Nephron (organoid): ENCODE data around the gene ENG.

Source experiments
- H3K27ac Mint-ChIP-seq, 3 experiments: 2 replicates each; pipeline ENCODE4 v1.8.0; 2020; ENCODE audit warnings: mixed read lengths in 3 of 3, mild to moderate bottlenecking in 2 of 3, moderate library complexity in 1 of 3
- H3K27me3 Mint-ChIP-seq: 2 replicates; pipeline ENCODE4 v1.8.0; 2021; ENCODE audit warnings: low read depth, mild to moderate bottlenecking, moderate library complexity, mixed read lengths
- H3K36me3 Mint-ChIP-seq: 2 replicates; pipeline ENCODE4 v1.8.0; 2020; ENCODE audit warnings: low read depth, mixed read lengths
- H3K4me1 Mint-ChIP-seq: 2 replicates; pipeline ENCODE4 v1.8.0; 2020; ENCODE audit warnings: mixed read lengths
- H3K4me3 Mint-ChIP-seq, 3 experiments: 2 replicates each; pipeline ENCODE4 v1.8.0; 2020; ENCODE audit warnings: mild to moderate bottlenecking in 3 of 3, mixed read lengths in 3 of 3, moderate library complexity in 2 of 3
- H3K9me3 Mint-ChIP-seq: 2 replicates; pipeline ENCODE4 v1.8.0; 2020; ENCODE audit warnings: mixed read lengths
- TF ChIP-seq, protein P1 (sequence below), 3 experiments: fragments of 200-600 bp; sonication (generic); IDR thresholded peaks; one replicate each; pipeline ENCODE4 v1.5.0; 2021; ENCODE audit warnings: antibody characterized with exemption in 3 of 3; ENCODE audit not compliant: unreplicated experiment in 3 of 3

ENG gene

DNA sequence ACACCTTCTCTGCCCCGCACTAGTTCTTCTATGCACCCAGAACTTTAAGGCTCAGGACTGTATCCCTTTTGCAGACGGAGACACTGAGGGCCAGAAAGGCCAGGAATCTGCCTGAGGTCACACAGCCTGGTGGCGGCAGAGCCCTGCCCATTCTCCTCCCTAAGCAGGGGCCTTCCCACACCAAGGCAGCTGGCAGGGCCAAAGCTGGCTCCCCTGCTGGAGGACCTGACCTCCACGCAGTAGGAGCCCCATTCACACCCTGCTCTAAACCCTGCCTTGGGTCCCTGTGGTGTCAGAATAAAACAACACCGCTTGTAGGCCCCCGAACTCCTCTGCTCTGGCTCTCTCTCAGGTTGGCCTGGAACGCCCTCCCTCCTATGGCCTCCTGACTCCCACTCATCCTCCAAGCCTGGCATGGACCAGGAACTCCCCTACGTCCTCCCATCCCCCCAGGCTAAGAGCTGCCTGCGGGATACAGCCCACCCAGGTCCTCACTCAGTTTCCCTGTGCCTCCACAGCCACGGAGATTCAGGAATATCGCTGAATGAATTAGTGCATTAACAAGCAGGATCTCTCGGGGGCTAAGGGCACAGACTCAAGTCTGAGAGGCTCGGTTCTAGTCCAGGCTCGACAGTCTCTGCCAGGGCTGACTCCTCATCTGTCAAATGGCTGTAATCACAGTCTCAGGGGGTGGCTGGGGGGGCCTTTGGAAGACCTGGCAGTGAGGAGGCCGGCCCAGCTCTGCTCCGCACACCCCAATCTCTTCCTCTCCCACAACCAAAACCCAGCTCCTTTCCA lies 42.1 kb upstream of the ENG start:
- Mint-ChIP-seq H3K27ac (peak overlapping the region; percentile 92 to 100 (median 92)), H3K27me3 (no peaks in the 10 kb centered on the region), H3K36me3 (peaks cover 53% of the 10 kb centered on the region), H3K4me1 (peaks cover 21% of the 10 kb centered on the region), H3K4me3 (peak overlapping the region; percentile 77 to 95 (median 80)), H3K9me3 (no peaks in the 10 kb centered on the region)
- TF ChIP-seq, protein P1, sequence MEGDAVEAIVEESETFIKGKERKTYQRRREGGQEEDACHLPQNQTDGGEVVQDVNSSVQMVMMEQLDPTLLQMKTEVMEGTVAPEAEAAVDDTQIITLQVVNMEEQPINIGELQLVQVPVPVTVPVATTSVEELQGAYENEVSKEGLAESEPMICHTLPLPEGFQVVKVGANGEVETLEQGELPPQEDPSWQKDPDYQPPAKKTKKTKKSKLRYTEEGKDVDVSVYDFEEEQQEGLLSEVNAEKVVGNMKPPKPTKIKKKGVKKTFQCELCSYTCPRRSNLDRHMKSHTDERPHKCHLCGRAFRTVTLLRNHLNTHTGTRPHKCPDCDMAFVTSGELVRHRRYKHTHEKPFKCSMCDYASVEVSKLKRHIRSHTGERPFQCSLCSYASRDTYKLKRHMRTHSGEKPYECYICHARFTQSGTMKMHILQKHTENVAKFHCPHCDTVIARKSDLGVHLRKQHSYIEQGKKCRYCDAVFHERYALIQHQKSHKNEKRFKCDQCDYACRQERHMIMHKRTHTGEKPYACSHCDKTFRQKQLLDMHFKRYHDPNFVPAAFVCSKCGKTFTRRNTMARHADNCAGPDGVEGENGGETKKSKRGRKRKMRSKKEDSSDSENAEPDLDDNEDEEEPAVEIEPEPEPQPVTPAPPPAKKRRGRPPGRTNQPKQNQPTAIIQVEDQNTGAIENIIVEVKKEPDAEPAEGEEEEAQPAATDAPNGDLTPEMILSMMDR (IDR thresholded peaks at IDR 0.05; ENCODE audit: unreplicated experiment in 3 of 3), result no peak

DNA sequence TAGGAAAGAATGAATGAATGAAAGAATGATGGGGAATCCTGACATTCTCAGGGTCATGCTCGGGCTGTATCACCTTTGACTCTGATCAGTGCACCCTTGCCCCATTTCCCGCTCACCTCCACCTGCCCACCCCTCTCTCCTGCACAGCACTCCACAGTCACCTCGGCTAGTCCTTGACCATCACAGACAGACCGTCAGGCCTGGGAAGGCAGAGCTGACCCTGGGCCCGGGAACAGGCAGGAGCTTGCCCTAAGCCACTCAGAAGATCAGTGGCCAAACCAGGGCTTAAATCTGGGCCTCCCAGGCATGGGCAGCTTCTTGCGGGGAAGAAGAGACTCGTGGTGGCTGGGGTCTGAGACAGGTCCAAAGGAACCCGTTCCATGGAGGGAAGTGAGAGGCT lies 41.4 kb upstream of the ENG start:
- TF ChIP-seq, protein P1 (IDR thresholded peaks at IDR 0.05; ENCODE audit: unreplicated experiment in 3 of 3), result no peak
- peaks cover 16% of the 10 kb centered on the region for H3K4me1 Mint-ChIP-seq
- peak overlapping the region; percentile 27 to 100 (median 71) for H3K27ac Mint-ChIP-seq
- peaks cover 61% of the 10 kb centered on the region for H3K36me3 Mint-ChIP-seq
- H3K9me3 Mint-ChIP-seq, result no peaks in the 10 kb centered on the region
- peak overlapping the region; percentile 37 to 60 (median 47) for H3K4me3 Mint-ChIP-seq
- no peaks in the 10 kb centered on the region for H3K27me3 Mint-ChIP-seq

- peaks cover 13% of the 10 kb centered on the region for H3K4me1 Mint-ChIP-seq
- H3K9me3 Mint-ChIP-seq, result no peaks in the 10 kb centered on the region
- no peaks in the 10 kb centered on the region for H3K27me3 Mint-ChIP-seq
Observed at GRCh38 chr9:127893392-127893791, 38.9 kb upstream of the ENG start.

DNA sequence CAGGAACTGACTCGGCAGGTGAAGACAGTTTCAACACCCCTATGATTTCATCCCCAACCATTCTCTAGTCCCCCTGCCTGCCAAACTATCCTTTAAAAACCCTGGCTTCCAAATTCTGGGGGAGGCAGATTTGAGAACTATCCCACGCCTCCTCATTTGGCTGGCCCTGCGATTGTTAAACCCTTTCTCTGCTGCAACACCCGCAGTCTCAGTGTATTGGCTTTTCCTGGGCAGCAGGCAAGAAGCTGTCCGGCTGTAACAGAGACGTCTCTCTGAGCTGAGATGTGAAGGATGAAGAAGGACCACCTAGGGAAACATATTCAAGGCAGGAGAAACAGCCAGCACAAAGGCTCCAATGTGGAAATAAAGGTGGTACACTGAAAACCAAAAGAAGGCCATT lies 38.4 kb upstream of the ENG start:
- peak overlapping the region in 2 of 3 experiments; percentile 52 to 54 for H3K27ac Mint-ChIP-seq
- TF ChIP-seq, protein P1 (IDR thresholded peaks at IDR 0.05; ENCODE audit: unreplicated experiment in 3 of 3), result no peak
- no peaks in the 10 kb centered on the region for H3K9me3 Mint-ChIP-seq
- H3K4me1 Mint-ChIP-seq, result peaks cover 10% of the 10 kb centered on the region
- H3K36me3 Mint-ChIP-seq, result peaks cover 77% of the 10 kb centered on the region
- no peak overlapping the region for H3K4me3 Mint-ChIP-seq
- no peaks in the 10 kb centered on the region for H3K27me3 Mint-ChIP-seq

More at GRCh38 chr9:127893392-127893791, 38.9 kb upstream of the ENG start:
- H3K36me3 Mint-ChIP-seq, result peaks cover 74% of the 10 kb centered on the region
- TF ChIP-seq, protein P1 (IDR thresholded peaks at IDR 0.05; ENCODE audit: unreplicated experiment in 3 of 3), result no peak
- no peak overlapping the region for H3K27ac Mint-ChIP-seq
- no peak overlapping the region for H3K4me3 Mint-ChIP-seq

- Mint-ChIP-seq H3K27me3 (no peaks in the 10 kb centered on the region), H3K4me3 (no peak overlapping the region), H3K36me3 (peaks cover 75% of the 10 kb centered on the region), H3K4me1 (no peaks in the 10 kb centered on the region), H3K27ac (no peak overlapping the region), H3K9me3 (no peaks in the 10 kb centered on the region)
- TF ChIP-seq, protein P1 (IDR thresholded peaks at IDR 0.05; ENCODE audit: unreplicated experiment in 3 of 3), result no peak
Observed at GRCh38 chr9:127890053-127890452, 35.6 kb upstream of the ENG start.

- Mint-ChIP-seq H3K9me3 (no peaks in the 10 kb centered on the region), H3K27ac (peak overlapping the region in 1 of 3 experiments; percentile 52), H3K4me1 (peaks cover 10% of the 10 kb centered on the region), H3K27me3 (no peaks in the 10 kb centered on the region), H3K36me3 (peaks cover 64% of the 10 kb centered on the region), H3K4me3 (no peak overlapping the region)
- TF ChIP-seq, protein P1 (IDR thresholded peaks at IDR 0.05; ENCODE audit: unreplicated experiment in 3 of 3), result peak in 1 of 3 experiments; percentile 15
Observed at GRCh38 chr9:127887792-127888191, 33.3 kb upstream of the ENG start.
